Measurements from ENCODE around the gene AKR1C1.
"Not testable (repeated sequence)": the region's sequence is repeated elsewhere in the genome, so short reads cannot be mapped to it uniquely, and the experiment has no call there.

AKR1C1 gene

GRCh38 chr10:4947039-4947634, 16.1 kb upstream of the AKR1C1 start:
- DNase-seq (ENCODE audit: extremely low read depth in 1 of 2, low read depth in 1 of 2): no peak

GRCh38 chr10:4947635-4948596, 15.3 kb upstream of the AKR1C1 start:
- no peak for DNase-seq (ENCODE audit: extremely low read depth in 1 of 2, low read depth in 1 of 2)

DNA sequence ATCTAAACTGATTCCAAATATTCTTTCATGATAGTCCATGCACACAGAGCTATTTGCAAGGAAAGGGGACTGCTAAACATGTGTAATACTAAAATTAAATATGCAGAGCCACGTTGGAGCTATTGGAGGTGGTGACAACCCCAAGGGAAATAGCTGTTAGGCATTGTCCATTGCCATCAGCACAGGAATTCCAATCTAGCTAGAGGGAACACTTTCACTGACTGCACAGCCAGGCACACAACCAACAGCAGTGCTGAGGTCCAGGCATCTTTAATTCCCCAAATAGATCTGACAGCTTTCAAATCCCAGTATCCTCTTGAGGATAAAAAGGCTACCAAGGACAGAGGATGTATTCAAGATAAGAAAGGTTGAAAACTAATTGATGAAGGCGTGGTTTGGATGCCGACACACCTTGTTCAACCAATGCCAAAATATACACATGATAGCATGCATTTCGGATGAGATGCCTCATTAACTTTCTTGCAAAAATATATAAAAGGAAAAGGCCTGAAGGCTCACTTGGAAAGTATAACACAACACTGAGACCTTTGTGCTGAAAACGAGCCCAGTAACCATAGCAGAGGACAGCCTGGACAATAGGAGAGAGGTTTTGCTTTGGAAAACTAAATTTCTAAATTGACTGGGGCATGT, 11.6 kb upstream of the AKR1C1 start:
- DNase-seq (ENCODE audit: extremely low read depth in 1 of 2, low read depth in 1 of 2): not testable (repeated sequence)

DNA sequence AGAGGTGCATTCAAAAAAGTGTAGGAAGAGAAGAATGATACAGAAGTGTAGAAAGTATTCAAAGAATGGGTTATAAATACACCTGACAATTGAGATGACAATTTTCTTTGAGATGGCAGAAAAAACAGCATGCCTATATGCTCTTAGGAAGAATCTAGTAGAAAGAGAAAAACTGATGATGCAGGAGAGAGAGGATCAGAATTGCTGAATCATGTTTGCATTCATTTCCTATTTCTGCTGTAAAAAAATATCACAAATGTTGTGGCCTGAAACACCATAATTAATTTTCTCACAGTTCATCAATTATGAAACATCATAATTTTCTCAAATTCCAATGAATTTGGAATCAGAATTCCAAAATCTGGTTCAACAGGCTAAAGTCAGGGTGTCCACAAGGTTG, 9.8 kb upstream of the AKR1C1 start:
- DNase-seq (ENCODE audit: extremely low read depth in 1 of 2, low read depth in 1 of 2): no peak

GRCh38 chr10:4956088-4956487, 7.1 kb upstream of the AKR1C1 start:
- DNase-seq (ENCODE audit: extremely low read depth in 1 of 2, low read depth in 1 of 2): not testable (repeated sequence)

DNA sequence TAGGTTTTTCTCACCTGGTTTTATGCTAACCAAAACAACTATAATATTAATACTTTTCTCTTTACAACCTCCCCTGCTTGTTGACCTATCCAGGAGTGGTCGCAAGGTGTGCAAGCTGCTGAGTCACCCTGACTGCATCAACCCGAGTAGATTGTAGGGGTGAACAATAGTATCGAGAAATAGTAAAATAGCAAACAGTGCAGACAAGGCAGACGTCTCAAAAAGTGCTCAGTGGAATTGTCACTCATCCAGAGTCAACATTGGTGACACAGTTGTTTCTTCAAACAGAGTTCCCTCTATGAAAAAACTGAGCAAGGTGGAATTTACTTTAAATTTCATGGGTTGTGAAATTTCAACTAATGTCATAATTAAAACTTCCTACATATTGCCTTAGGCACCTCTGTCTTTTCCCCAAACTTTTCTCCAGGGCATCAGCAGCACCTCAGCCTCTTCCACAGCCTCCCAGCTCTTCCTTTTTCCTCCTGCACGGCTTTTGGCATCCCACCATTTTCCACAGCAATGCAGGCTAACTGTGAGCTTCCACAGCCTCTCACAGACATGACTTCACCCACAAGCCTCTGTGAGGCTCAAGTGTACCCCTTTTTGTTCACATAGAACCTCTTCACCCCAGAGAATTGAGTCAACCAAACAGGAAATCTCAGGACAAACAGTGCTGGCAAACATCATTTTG, 6.1 kb upstream of the AKR1C1 start:
- DNase-seq (ENCODE audit: extremely low read depth in 1 of 2, low read depth in 1 of 2): not testable (repeated sequence)

- DNase-seq (ENCODE audit: extremely low read depth in 1 of 2, low read depth in 1 of 2): not testable (repeated sequence)
Observed at GRCh38 chr10:4961558-4961957, 1.7 kb upstream of the AKR1C1 start.

DNA sequence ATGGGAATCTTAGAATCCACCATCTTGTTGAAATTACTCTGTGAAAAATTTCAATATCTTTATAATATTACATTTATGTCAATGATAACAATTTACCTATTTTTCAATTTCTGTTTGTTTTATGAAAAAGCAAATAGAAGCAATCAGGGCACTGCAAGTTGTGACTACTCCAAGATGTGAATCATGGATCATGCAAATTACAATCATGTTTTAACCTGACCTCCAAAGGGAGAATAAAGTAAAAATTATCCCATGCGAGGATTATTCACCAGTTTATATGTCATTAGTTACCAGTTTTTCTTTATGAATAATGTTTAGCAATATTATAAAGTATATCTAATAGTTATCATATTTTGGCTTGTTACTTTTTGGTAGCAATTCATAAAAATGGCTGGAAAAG, 907 bp upstream of the AKR1C1 start:
- DNase-seq (ENCODE audit: extremely low read depth in 1 of 2, low read depth in 1 of 2): not testable (repeated sequence)

- DNase-seq (ENCODE audit: extremely low read depth in 1 of 2, low read depth in 1 of 2): not testable (repeated sequence)
Observed at GRCh38 chr10:4963815-4964154, 570 bp downstream of the AKR1C1 start.

- DNase-seq (ENCODE audit: extremely low read depth in 1 of 2, low read depth in 1 of 2): not testable (repeated sequence)
Observed at GRCh38 chr10:4965763-4966162, 2.5 kb downstream of the AKR1C1 start.

DNA sequence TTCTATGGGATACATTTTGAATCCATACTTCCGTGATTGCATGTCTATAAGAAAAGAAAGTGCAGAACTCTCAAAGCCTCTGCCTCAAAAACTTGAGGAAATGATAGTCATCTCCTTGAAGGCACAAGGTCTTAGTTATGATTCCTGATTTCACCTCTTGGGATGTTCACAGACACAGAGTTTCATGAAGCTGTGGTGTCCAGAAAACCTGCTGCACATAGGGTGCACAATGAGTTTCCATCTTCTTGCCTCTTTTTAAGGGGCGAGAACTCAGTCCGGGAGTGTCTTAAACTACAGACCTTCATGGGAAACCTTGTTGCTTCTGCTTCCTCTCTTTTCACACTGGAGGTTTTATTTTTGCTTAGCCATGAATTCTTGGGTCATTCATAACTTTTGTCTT, 4.0 kb downstream of the AKR1C1 start:
- not testable (repeated sequence) for DNase-seq (ENCODE audit: extremely low read depth in 1 of 2, low read depth in 1 of 2)

GRCh38 chr10:4969289-4969688, 6.1 kb downstream of the AKR1C1 start:
- DNase-seq (ENCODE audit: extremely low read depth in 1 of 2, low read depth in 1 of 2): not testable (repeated sequence)

DNA sequence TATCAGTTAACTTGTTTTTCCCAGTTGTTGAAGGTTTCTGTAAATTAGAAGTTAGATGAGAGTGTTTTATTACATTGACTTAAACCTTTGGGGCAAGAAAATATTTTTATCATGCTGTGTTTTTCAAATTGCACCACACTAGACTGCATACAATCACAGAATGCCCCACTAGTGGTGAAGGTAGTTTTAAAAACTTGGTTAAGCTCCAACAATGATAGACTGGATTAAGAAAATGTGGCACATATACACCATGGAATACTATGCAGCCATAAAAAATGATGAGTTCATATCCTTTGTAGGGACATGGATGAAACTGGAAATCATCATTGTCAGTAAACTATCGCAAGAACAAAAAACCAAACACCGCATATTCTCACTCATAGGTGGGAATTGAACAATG, 7.1 kb downstream of the AKR1C1 start:
- not testable (repeated sequence) for DNase-seq (ENCODE audit: extremely low read depth in 1 of 2, low read depth in 1 of 2)

- not testable (repeated sequence) for DNase-seq (ENCODE audit: extremely low read depth in 1 of 2, low read depth in 1 of 2)
Observed at GRCh38 chr10:4972369-4973142, 9.3 kb downstream of the AKR1C1 start.

DNA sequence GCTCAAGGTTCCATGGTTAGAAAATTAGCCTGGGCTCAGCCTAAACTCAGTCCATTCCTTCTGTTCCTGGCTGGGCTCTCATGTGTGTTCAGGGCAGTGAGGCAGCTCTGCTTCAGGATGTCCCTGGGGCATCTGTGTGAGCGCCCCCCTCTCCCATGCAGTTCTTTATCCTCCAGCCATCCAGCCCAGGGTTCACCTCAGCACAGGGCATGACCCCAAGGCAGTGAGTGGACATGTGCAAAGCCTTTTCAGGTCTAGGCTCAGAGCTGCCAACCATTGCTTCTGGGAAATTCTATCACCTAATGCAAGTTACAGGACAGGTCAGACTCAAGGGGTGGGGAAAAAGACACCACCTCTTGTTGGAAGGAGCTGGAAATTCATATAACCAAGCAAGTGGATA, 10.1 kb downstream of the AKR1C1 start:
- DNase-seq (ENCODE audit: extremely low read depth in 1 of 2, low read depth in 1 of 2): not testable (repeated sequence)

DNA sequence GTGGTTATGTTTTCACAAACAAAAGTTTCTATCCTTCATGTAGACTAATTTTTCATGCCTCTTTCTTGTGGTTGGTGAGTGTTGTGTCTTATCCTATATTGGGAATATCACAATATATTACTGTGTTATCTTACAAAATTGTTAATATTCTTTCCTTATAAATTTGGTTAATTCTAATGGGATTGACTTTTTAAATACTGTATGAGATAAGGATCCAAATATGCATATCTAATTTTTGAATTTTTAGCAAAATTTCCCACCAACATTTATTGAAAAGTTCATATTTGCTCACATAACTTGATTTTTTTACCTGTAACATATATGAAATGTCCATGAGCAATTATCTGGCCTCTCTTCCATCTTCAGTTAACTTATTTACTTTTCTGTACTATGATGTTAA, 11.2 kb downstream of the AKR1C1 start:
- DNase-seq (ENCODE audit: extremely low read depth in 1 of 2, low read depth in 1 of 2): not testable (repeated sequence)

DNA sequence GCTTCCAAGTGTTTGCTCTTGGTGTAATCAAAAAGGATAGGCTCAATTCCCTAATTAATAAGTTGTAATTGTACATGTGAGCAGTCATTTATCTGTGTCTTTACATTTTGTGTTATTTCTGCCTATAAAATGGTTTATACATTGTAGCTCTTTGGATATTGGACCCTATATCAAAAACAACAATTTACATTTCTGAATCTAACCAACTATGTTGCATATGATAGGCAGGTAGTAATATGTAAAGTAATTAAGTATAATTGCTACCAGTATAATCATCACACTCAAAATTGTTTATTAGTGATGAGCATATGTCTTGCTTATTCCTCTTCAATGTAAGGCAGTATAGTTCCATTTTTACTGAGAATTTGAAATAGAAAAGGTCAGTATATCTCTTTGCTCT, 13.8 kb downstream of the AKR1C1 start:
- no peak for DNase-seq (ENCODE audit: extremely low read depth in 1 of 2, low read depth in 1 of 2)

DNA sequence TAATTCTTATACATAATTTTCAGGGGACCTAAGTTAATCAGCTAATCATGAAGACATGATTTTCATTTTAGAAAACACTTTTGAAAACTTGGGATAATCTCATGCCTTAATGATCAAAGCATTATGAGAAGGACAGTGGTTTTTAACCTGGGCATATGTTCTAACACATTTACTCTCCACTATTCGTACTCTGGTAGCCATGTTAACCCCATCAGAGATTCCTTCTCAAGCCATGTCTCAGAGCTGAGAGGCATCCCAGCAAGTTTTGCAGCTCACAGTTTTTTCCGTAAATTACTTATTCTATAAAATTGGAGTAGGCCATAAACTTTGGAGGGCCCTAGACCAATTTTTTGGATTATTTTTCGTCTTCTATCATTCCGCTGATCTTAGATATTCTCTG, 15.7 kb downstream of the AKR1C1 start:
- no peak for DNase-seq (ENCODE audit: extremely low read depth in 1 of 2, low read depth in 1 of 2)

GRCh38 chr10:4980793-4981192, 17.6 kb downstream of the AKR1C1 start:
- no peak for DNase-seq (ENCODE audit: extremely low read depth in 1 of 2, low read depth in 1 of 2)

GRCh38 chr10:4981722-4982471, 18.7 kb downstream of the AKR1C1 start:
- no peak for DNase-seq (ENCODE audit: extremely low read depth in 1 of 2, low read depth in 1 of 2)

Data from stimulated activated CD8-positive, alpha-beta memory T cell treated with anti-CD3 and anti-CD28 coated beads, Interleukin-7, amount 100 ng/mL, for 48 hours (primary cell).